Measurements from ENCODE around the gene AXIN1. TPM values are rescaled to one million over a fixed set of nuclear protein-coding genes. Genes with fewer than 3 reads are reported as not detected.

AXIN1 gene
- total RNA-seq, 1 experiment from 2014 or later = 49.8 TPM

GRCh38 chr16:280991-281659 lies 71.4 kb downstream of the AXIN1 start:
- intact Hi-C loops (cut with micrococcal nuclease; ENCODE audit: unreplicated experiment) = no loop called here
- Mint-ChIP-seq H3K9me3 (ENCODE audit: low read depth, unreplicated experiment) (no peaks in the 10 kb centered on the region), H3K4me3 (ENCODE audit: low read depth, unreplicated experiment) (peak overlapping the region; percentile 40), H3K4me1 (ENCODE audit: low read depth, unreplicated experiment) (peaks cover 9% of the 10 kb centered on the region), H3K27ac (ENCODE audit: unreplicated experiment) (no peak overlapping the region), H3K27me3 (ENCODE audit: unreplicated experiment) (peaks cover 40% of the 10 kb centered on the region), H3K36me3 (ENCODE audit: insufficient read depth, unreplicated experiment) (peaks cover 9% of the 10 kb centered on the region)
- BruUV-seq (replicated peaks) = no TSS peak
- DNase-seq = no peak
- TF ChIP-seq, protein P1, sequence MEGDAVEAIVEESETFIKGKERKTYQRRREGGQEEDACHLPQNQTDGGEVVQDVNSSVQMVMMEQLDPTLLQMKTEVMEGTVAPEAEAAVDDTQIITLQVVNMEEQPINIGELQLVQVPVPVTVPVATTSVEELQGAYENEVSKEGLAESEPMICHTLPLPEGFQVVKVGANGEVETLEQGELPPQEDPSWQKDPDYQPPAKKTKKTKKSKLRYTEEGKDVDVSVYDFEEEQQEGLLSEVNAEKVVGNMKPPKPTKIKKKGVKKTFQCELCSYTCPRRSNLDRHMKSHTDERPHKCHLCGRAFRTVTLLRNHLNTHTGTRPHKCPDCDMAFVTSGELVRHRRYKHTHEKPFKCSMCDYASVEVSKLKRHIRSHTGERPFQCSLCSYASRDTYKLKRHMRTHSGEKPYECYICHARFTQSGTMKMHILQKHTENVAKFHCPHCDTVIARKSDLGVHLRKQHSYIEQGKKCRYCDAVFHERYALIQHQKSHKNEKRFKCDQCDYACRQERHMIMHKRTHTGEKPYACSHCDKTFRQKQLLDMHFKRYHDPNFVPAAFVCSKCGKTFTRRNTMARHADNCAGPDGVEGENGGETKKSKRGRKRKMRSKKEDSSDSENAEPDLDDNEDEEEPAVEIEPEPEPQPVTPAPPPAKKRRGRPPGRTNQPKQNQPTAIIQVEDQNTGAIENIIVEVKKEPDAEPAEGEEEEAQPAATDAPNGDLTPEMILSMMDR (IDR thresholded peaks at IDR 0.05; ENCODE audit: unreplicated experiment) = no peak
- CTCF ChIA-PET = no interaction called here

GRCh38 chr16:280552-280951 lies 72.0 kb downstream of the AXIN1 start, which contains the start of gene ARHGDIG:
Gene ARHGDIG (plus strand): TSS chr16:280591. CDS start chr16:280681, 90 bp downstream.
- TF ChIP-seq, protein P1 (IDR thresholded peaks at IDR 0.05; ENCODE audit: unreplicated experiment) = no peak
- intact Hi-C loops (cut with micrococcal nuclease; ENCODE audit: unreplicated experiment) = no loop called here
- peaks cover 9% of the 10 kb centered on the region for H3K4me1 Mint-ChIP-seq (ENCODE audit: low read depth, unreplicated experiment)
- DNase-seq = no peak
- CTCF ChIA-PET = no interaction called here
- H3K27ac Mint-ChIP-seq (ENCODE audit: unreplicated experiment) = no peak within 1 kb of the TSS
- peaks cover 6% of the 10 kb centered on the region for H3K36me3 Mint-ChIP-seq (ENCODE audit: insufficient read depth, unreplicated experiment)
- no TSS peak for BruUV-seq (replicated peaks)
- no peaks in the 10 kb centered on the region for H3K9me3 Mint-ChIP-seq (ENCODE audit: low read depth, unreplicated experiment)
- H3K4me3 Mint-ChIP-seq (ENCODE audit: low read depth, unreplicated experiment) = peak within 1 kb of the TSS; percentile 40
- H3K27me3 Mint-ChIP-seq (ENCODE audit: unreplicated experiment) = peaks cover 41% of the 10 kb centered on the region

GRCh38 chr16:280005-280460 lies 72.5 kb downstream of the AXIN1 start:
- H3K9me3 Mint-ChIP-seq (ENCODE audit: low read depth, unreplicated experiment) = no peaks in the 10 kb centered on the region
- intact Hi-C loops (cut with micrococcal nuclease; ENCODE audit: unreplicated experiment) = no loop called here
- TF ChIP-seq, protein P1 (IDR thresholded peaks at IDR 0.05; ENCODE audit: unreplicated experiment) = no peak
- DNase-seq = no peak
- CTCF ChIA-PET = no interaction called here
- BruUV-seq (replicated peaks) = no TSS peak
- H3K27me3 Mint-ChIP-seq (ENCODE audit: unreplicated experiment) = peaks cover 41% of the 10 kb centered on the region
- H3K4me3 Mint-ChIP-seq (ENCODE audit: low read depth, unreplicated experiment) = no peak overlapping the region
- H3K4me1 Mint-ChIP-seq (ENCODE audit: low read depth, unreplicated experiment) = peaks cover 9% of the 10 kb centered on the region
- H3K36me3 Mint-ChIP-seq (ENCODE audit: insufficient read depth, unreplicated experiment) = peaks cover 4% of the 10 kb centered on the region
- H3K27ac Mint-ChIP-seq (ENCODE audit: unreplicated experiment) = no peak overlapping the region

- Mint-ChIP-seq H3K4me1 (ENCODE audit: low read depth, unreplicated experiment) (peaks cover 9% of the 10 kb centered on the region), H3K27me3 (ENCODE audit: unreplicated experiment) (peaks cover 41% of the 10 kb centered on the region), H3K27ac (ENCODE audit: unreplicated experiment) (no peak overlapping the region), H3K4me3 (ENCODE audit: low read depth, unreplicated experiment) (no peak overlapping the region), H3K9me3 (ENCODE audit: low read depth, unreplicated experiment) (no peaks in the 10 kb centered on the region), H3K36me3 (ENCODE audit: insufficient read depth, unreplicated experiment) (peaks cover 4% of the 10 kb centered on the region)
- BruUV-seq (replicated peaks) = no TSS peak
- TF ChIP-seq, protein P1 (IDR thresholded peaks at IDR 0.05; ENCODE audit: unreplicated experiment) = no peak
- CTCF ChIA-PET = interaction anchor here (1.0 kb wide), 2 partner anchors 15 to 73 kb away, joined by 3 read pairs; no protein-coding TSS in a partner anchor
- no peak for DNase-seq
- intact Hi-C loops (cut with micrococcal nuclease; ENCODE audit: unreplicated experiment) = no loop called here
Measured at GRCh38 chr16:279531-279930, 73.0 kb downstream of the AXIN1 start.

Data from Calu3 (cell line).